H9 (cell line): ENCODE measurements around the gene DGKG. TPM values are rescaled to one million over a fixed set of nuclear protein-coding genes. Genes with fewer than 3 reads are reported as not detected.

Experiments used
- DNase-seq: peaks from one replicate; pipeline ENCODE4 v3.0.0-alpha.2; 2017
- H2AFZ ChIP-seq: one replicate; pipeline ENCODE4 v1.6.1; 2013; ENCODE audit warnings: mild to moderate bottlenecking, low read length, control low read depth, moderate library complexity
- H2AK5ac ChIP-seq: 2 replicates; pipeline ENCODE4 v1.6.1; 2013; ENCODE audit warnings: low read length, control low read depth, mixed read lengths; ENCODE audit not compliant: insufficient read length
- H2BK120ac ChIP-seq: one replicate; pipeline ENCODE4 v1.6.1; 2013; ENCODE audit warnings: low read depth, mild to moderate bottlenecking, low read length, control low read depth, inconsistent platforms; ENCODE audit not compliant: poor library complexity, severe bottlenecking
- H2BK12ac ChIP-seq: 2 replicates; pipeline ENCODE4 v1.6.1; 2013; ENCODE audit warnings: low read length, control low read depth, mixed read lengths, low read depth; ENCODE audit not compliant: insufficient read length
- H2BK15ac ChIP-seq: 2 replicates; pipeline ENCODE4 v1.6.1; 2013; ENCODE audit warnings: low read depth, low read length, control low read depth
- H2BK20ac ChIP-seq: one replicate; pipeline ENCODE4 v1.6.1; 2013; ENCODE audit warnings: low read depth, mild to moderate bottlenecking, low read length, control low read depth, inconsistent platforms; ENCODE audit not compliant: poor library complexity, severe bottlenecking
- H2BK5ac ChIP-seq: 2 replicates; pipeline ENCODE4 v1.6.1; 2013; ENCODE audit warnings: low read length, control low read depth, mixed read lengths; ENCODE audit not compliant: insufficient read length
- H3K14ac ChIP-seq: 2 replicates; pipeline ENCODE4 v1.6.1; 2013; ENCODE audit warnings: low read length, control low read depth; ENCODE audit not compliant: insufficient read depth
- H3K18ac ChIP-seq: 2 replicates; pipeline ENCODE4 v1.6.1; 2013; ENCODE audit warnings: low read depth, mild to moderate bottlenecking, mixed read lengths, low read length, control low read depth; ENCODE audit not compliant: insufficient read length
- H3K23ac ChIP-seq: 2 replicates; pipeline ENCODE4 v1.6.1; 2013; ENCODE audit warnings: low read length, control low read depth, mixed read lengths, low read depth; ENCODE audit not compliant: insufficient read length
- H3K23me2 ChIP-seq: 2 replicates; pipeline ENCODE4 v1.6.1; 2013; ENCODE audit warnings: low read depth, mild to moderate bottlenecking, mixed read lengths, low read length, control low read depth; ENCODE audit not compliant: insufficient read length, poor library complexity, severe bottlenecking
- H3K27ac ChIP-seq: 2 replicates; pipeline ENCODE4 v1.5.1; 2013; ENCODE audit warnings: low read length, control low read depth, mixed read lengths, low read depth; ENCODE audit not compliant: insufficient read length
- H3K27me3 ChIP-seq: 2 replicates; pipeline ENCODE4 v1.6.1; 2013; ENCODE audit warnings: low read length, control low read depth, inconsistent platforms; ENCODE audit not compliant: insufficient read depth
- H3K4ac ChIP-seq: 2 replicates; pipeline ENCODE4 v1.6.1; 2013; ENCODE audit warnings: low read depth, mild to moderate bottlenecking, control low read depth, inconsistent platforms, low read length, moderate library complexity
- H3K4me1 ChIP-seq: 2 replicates; pipeline ENCODE4 v1.6.1; 2013; ENCODE audit warnings: low read length, control low read depth, inconsistent platforms; ENCODE audit not compliant: insufficient read depth
- H3K4me2 ChIP-seq: 2 replicates; pipeline ENCODE4 v1.6.1; 2013; ENCODE audit warnings: low read length, control low read depth, mixed read lengths; ENCODE audit not compliant: insufficient read length, insufficient read depth
- H3K56ac ChIP-seq: 2 replicates; pipeline ENCODE4 v1.6.1; 2013; ENCODE audit warnings: low read depth, mild to moderate bottlenecking, mixed read lengths, low read length, control low read depth; ENCODE audit not compliant: insufficient read length
- H3K79me1 ChIP-seq: 2 replicates; pipeline ENCODE4 v1.6.1; 2013; ENCODE audit warnings: low read depth, mild to moderate bottlenecking, moderate library complexity, low read length, control low read depth, inconsistent platforms; ENCODE audit not compliant: insufficient read depth, poor library complexity, severe bottlenecking
- H3K79me2 ChIP-seq: 2 replicates; pipeline ENCODE4 v1.6.1; 2013; ENCODE audit warnings: low read length, control low read depth, inconsistent platforms; ENCODE audit not compliant: insufficient read depth
- H3K9ac ChIP-seq: 2 replicates; pipeline ENCODE4 v1.6.1; 2013; ENCODE audit warnings: low read length, control low read depth, mixed read lengths; ENCODE audit not compliant: insufficient read length; ENCODE audit errors: extremely low read depth
- H3K9me3 ChIP-seq: one replicate; pipeline ENCODE4 v1.6.1; 2013; ENCODE audit warnings: low read depth, low read length, inconsistent platforms; ENCODE audit not compliant: control insufficient read depth
- H3T11ph ChIP-seq: one replicate; pipeline ENCODE4 v1.6.1; 2013; ENCODE audit warnings: mild to moderate bottlenecking, low read length, control low read depth, inconsistent platforms
- H4K20me1 ChIP-seq: one replicate; pipeline ENCODE4 v1.6.1; 2013; ENCODE audit not compliant: control insufficient read depth, insufficient read length, insufficient read depth
- H4K5ac ChIP-seq: 2 replicates; pipeline ENCODE4 v1.6.1; 2013; ENCODE audit warnings: low read depth, mild to moderate bottlenecking, mixed read lengths, low read length, control low read depth; ENCODE audit not compliant: insufficient read length
- H4K8ac ChIP-seq: replicated peaks from 2 replicates; pipeline ENCODE4 v1.6.1; 2013; ENCODE audit warnings: low read length, control low read depth, mixed read lengths, low read depth; ENCODE audit not compliant: insufficient read length
- H4K91ac ChIP-seq: 2 replicates; pipeline ENCODE4 v1.6.1; 2013; ENCODE audit warnings: low read depth, mild to moderate bottlenecking, moderate library complexity, mixed read lengths, low read length, control low read depth; ENCODE audit not compliant: insufficient read length
- H3K27ac Mint-ChIP-seq, 3 experiments: 2 replicates in 2 of 3; 3 replicates in 1 of 3; pipeline ENCODE4 v1.8.0; 2020 to 2021; ENCODE audit warnings: mixed read lengths in 3 of 3, mild to moderate bottlenecking in 1 of 3, moderate library complexity in 1 of 3
- H3K27me3 Mint-ChIP-seq: 2 replicates; pipeline ENCODE4 v1.8.0; 2021; ENCODE audit warnings: low read depth, mild to moderate bottlenecking, moderate library complexity, mixed read lengths
- H3K36me3 Mint-ChIP-seq, 3 experiments: 2 replicates in 2 of 3; 3 replicates in 1 of 3; pipeline ENCODE4 v1.8.0; 2020 to 2021; ENCODE audit warnings: low read depth in 3 of 3, mixed read lengths in 3 of 3; ENCODE audit not compliant: insufficient read depth in 1 of 3
- H3K4me1 Mint-ChIP-seq, 2 experiments: 2 replicates each; pipeline ENCODE4 v1.8.0; 2020; ENCODE audit warnings: mixed read lengths in 2 of 2
- H3K4me3 Mint-ChIP-seq, 2 experiments: 2 replicates in 1 of 2; 3 replicates in 1 of 2; pipeline ENCODE4 v1.8.0; 2020 to 2021; ENCODE audit warnings: mild to moderate bottlenecking in 2 of 2, mixed read lengths in 2 of 2, moderate library complexity in 1 of 2
- H3K9me3 Mint-ChIP-seq, 2 experiments: 2 replicates in 1 of 2; 3 replicates in 1 of 2; pipeline ENCODE4 v1.8.0; 2020; ENCODE audit warnings: mild to moderate bottlenecking in 2 of 2, mixed read lengths in 2 of 2, moderate library complexity in 1 of 2
- CTCF ChIP-seq: fragments of 200-600 bp; sonication (generic); conservative IDR thresholded peaks from 3 replicates; pipeline ENCODE4 v1.8.0; 2021; ENCODE audit warnings: antibody characterized with exemption, mild to moderate bottlenecking
- WGBS: extraction: QIAGEN DNeasy Blood & Tissue Kit; methylation state at CpG from one replicate; pipeline ENCODE4 v1.1.7; 2013; ENCODE audit warnings: missing lambda C conversion rate, low lambda C conversion rate, mixed read lengths; ENCODE audit not compliant: insufficient read length; ENCODE audit errors: extremely low coverage; 5-methylcytosine and 5-hydroxymethylcytosine counted together
- total RNA-seq: library from RNA; stranded (reverse); gene quantifications from 2 replicates; pipeline ENCODE4 v1.2.1, GENCODE V29; 2021

The DGKG gene
- total RNA-seq, 1 experiment from 2014 or later = not detected

- Histone ChIP-seq H2AK5ac (no peak overlapping the region), H3K23me2 (no peaks in the 10 kb centered on the region), H4K91ac (no peak overlapping the region), H4K5ac (no peak overlapping the region), H2BK120ac (no peak overlapping the region), H3K4me1 (peaks cover 5% of the 10 kb centered on the region; the same call in 1 of the 2 replicates), H2BK20ac (no peak overlapping the region), H3K18ac (no peak overlapping the region), H2AFZ (no peak overlapping the region), H2BK5ac (no peak overlapping the region), H4K8ac (no peak overlapping the region), H3K56ac (no peak overlapping the region), H2BK15ac (no peak overlapping the region; the same call in 1 of the 2 replicates), H3K4ac (no peak overlapping the region), H3K14ac (no peak overlapping the region), H3K79me2 (no peaks in the 10 kb centered on the region), H3T11ph (no peak overlapping the region), H3K4me2 (no peak overlapping the region), H3K27ac (no peak overlapping the region), H4K20me1 (no peaks in the 10 kb centered on the region), H3K9me3 (no peaks in the 10 kb centered on the region), H3K27me3 (peaks cover 36% of the 10 kb centered on the region), H3K23ac (no peak overlapping the region), H2BK12ac (no peak overlapping the region), H3K9ac (no peak overlapping the region), H3K79me1 (no peaks in the 10 kb centered on the region)
- peaks cover 18 to 21% of the 10 kb centered on the region in 2 experiments for H3K4me1 Mint-ChIP-seq
- no peaks in the 10 kb centered on the region for H3K36me3 Mint-ChIP-seq
- TF ChIP-seq CTCF = no peak
- no peak for DNase-seq
- no CpG with 5 or more reads among the region's 15 CpGs for WGBS
- H3K27ac Mint-ChIP-seq = no peak overlapping the region
- H3K9me3 Mint-ChIP-seq = peaks cover 0 to 4% of the 10 kb centered on the region in 2 experiments; a peak in 2 of 5 replicates
- H3K4me3 Mint-ChIP-seq = no peak overlapping the region
- H3K27me3 Mint-ChIP-seq = peaks cover 100% of the 10 kb centered on the region
Observed at GRCh38 chr3:186115239-186115996, 246.6 kb downstream of the DGKG start.
